GM23338 (cell line): ENCODE data around the gene RIF1.

Experiments
- CREB1 ChIP-seq: fragments of 250-450 bp; sonication (Bioruptor Pico); IDR thresholded peaks from 2 replicates; pipeline ENCODE4 v1.5.0; 2020; ENCODE audit warnings: low read depth, mild to moderate bottlenecking, moderate library complexity
- EZH2 ChIP-seq: fragments of 200-600 bp; sonication (generic); IDR thresholded peaks from one replicate; pipeline ENCODE4 v1.8.0; 2017; ENCODE audit warnings: antibody characterized with exemption, mild to moderate bottlenecking, low read depth; ENCODE audit not compliant: unreplicated experiment
- EZH2phosphoT487 ChIP-seq: fragments of 200-600 bp; sonication (generic); IDR thresholded peaks from one replicate; pipeline ENCODE4 v1.8.1; 2018; ENCODE audit warnings: antibody characterized with exemption; ENCODE audit not compliant: unreplicated experiment
- JUNB ChIP-seq: IDR thresholded peaks from one replicate; pipeline ENCODE4 v1.6.1; 2016; ENCODE audit warnings: antibody characterized with exemption; ENCODE audit not compliant: unreplicated experiment
- NANOG ChIP-seq: IDR thresholded peaks from 2 replicates; pipeline ENCODE4 v1.6.1; 2016; ENCODE audit warnings: antibody characterized with exemption, borderline replicate concordance
- POLR2AphosphoS5 ChIP-seq: IDR thresholded peaks from 2 replicates; pipeline ENCODE4 v1.6.1; 2016; ENCODE audit warnings: antibody characterized with exemption, low read depth
- REST ChIP-seq: IDR thresholded peaks from one replicate; pipeline ENCODE4 v1.6.1; 2018; ENCODE audit warnings: antibody characterized with exemption; ENCODE audit not compliant: unreplicated experiment
- STAT1 ChIP-seq: IDR thresholded peaks from one replicate; pipeline ENCODE4 v1.6.1; 2016; ENCODE audit warnings: antibody characterized with exemption; ENCODE audit not compliant: unreplicated experiment
- ZNF462 ChIP-seq: fragments of 250-450 bp; sonication (Bioruptor Pico); IDR thresholded peaks from 2 replicates; pipeline ENCODE4 v1.5.0; 2020; ENCODE audit warnings: mild to moderate bottlenecking, moderate library complexity
- TF ChIP-seq, protein P1 (sequence below), 2 experiments: fragments of 200-600 bp in 1 of 2; sonication (generic) in 1 of 2; conservative IDR thresholded peaks; 2 replicates each; pipeline versions ENCODE4 v1.5.1 to v1.6.1; 2016 to 2017; ENCODE audit warnings: antibody characterized with exemption in 2 of 2, low read depth in 2 of 2, mild to moderate bottlenecking in 2 of 2, moderate library complexity in 1 of 2

DNA sequence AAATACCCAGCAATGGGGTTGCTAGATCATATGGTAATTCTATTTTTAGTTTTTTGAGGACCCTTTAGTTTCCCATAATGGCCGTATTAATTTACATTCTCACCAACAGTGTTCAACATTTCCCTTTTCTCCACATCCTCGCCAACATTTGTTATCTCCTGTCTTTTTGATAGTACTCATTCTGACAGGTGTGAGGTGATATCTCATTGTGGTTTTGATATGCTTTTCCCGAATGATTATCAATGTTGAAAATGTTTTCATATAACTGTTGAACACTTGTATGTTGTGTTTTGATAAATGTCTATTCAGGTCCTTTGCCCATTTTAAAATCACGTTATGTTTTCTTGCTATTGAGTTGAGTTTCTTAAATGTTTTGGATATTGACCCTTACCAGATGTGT lies 5.8 kb upstream of the RIF1 start:
- TF ChIP-seq, protein P1, sequence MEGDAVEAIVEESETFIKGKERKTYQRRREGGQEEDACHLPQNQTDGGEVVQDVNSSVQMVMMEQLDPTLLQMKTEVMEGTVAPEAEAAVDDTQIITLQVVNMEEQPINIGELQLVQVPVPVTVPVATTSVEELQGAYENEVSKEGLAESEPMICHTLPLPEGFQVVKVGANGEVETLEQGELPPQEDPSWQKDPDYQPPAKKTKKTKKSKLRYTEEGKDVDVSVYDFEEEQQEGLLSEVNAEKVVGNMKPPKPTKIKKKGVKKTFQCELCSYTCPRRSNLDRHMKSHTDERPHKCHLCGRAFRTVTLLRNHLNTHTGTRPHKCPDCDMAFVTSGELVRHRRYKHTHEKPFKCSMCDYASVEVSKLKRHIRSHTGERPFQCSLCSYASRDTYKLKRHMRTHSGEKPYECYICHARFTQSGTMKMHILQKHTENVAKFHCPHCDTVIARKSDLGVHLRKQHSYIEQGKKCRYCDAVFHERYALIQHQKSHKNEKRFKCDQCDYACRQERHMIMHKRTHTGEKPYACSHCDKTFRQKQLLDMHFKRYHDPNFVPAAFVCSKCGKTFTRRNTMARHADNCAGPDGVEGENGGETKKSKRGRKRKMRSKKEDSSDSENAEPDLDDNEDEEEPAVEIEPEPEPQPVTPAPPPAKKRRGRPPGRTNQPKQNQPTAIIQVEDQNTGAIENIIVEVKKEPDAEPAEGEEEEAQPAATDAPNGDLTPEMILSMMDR (conservative IDR thresholded peaks at IDR 0.05; ENCODE audit: low read depth in 2 of 2) = no peak
- TF ChIP-seq EZH2phosphoT487 (no peak), JUNB (no peak), POLR2AphosphoS5 (no peak), EZH2 (no peak), CREB1 (CRISPR knock-in tag) (no peak), REST (no peak), STAT1 (no peak), NANOG (no peak), ZNF462 (no peak)
